ENCODE results near the gene TM4SF4.

Gene TM4SF4

DNA sequence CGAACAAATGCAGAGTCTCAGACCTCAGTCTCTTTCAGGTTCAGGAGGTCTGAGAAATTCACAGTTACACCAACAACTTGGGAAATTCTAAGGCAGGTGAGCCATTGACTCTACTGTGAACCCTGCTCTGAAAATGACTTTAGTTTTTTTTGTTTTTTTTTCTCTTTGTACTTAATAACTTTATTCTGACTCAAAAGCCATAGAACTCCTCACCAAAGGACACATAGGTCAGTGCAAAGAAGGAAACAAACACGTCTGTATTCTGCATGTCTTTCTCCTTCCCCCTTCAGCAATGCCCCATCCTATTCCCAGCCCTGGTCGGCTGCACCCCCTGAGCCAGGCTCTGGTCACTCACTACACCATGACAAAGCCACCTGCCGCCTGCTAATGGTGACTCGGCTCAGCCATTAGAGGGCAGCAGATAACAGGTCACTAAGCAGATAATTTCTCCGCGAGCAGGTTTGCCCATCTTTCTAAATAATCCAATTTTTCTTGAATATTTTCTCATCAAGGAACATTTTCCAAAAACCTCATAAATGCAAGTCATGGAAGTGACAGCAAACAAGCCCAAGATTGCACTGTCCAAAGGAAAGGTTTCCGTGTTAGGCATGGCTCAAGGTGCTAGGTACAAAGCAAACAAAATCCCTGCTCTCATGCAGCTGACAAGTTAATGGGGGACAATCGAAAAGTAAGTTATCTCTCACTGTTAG, 37.7 kb downstream of the TM4SF4 start:
- DNase-seq (ENCODE audit: low spot score): peak; percentile 83

GRCh38 chr3:149514471-149514870, 40.0 kb downstream of the TM4SF4 start:
- DNase-seq (ENCODE audit: low spot score): no peak

DNA sequence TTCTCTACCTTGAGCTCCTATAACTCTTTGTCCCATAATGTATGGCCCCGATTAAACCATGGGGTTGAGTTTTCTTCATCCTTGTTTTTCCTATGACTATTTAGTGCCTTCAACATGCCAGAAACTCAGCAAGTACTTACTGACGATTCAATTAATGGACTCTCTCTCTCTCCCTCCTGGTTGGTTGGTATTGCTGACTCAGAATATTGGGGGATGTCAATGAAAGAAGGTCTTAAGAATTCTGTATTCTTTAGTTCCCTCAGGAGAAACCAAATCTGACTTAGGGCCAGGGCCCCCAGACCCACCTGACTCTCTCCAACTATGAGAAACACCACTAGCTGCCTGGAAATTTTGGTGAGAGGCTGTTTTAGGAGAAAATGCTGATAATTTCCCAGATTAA, 40.8 kb downstream of the TM4SF4 start:
- no peak for DNase-seq (ENCODE audit: low spot score)

- no peak for DNase-seq (ENCODE audit: low spot score)
These were observed 42.4 kb downstream of the TM4SF4 start for GRCh38 chr3:149516920-149517319.

- peak; percentile 21 for DNase-seq (ENCODE audit: low spot score)
These were observed 45.4 kb downstream of the TM4SF4 start for GRCh38 chr3:149519912-149520311.

GRCh38 chr3:149523512-149524299, 49.2 kb downstream of the TM4SF4 start:
- DNase-seq (ENCODE audit: low spot score): no peak

DNA sequence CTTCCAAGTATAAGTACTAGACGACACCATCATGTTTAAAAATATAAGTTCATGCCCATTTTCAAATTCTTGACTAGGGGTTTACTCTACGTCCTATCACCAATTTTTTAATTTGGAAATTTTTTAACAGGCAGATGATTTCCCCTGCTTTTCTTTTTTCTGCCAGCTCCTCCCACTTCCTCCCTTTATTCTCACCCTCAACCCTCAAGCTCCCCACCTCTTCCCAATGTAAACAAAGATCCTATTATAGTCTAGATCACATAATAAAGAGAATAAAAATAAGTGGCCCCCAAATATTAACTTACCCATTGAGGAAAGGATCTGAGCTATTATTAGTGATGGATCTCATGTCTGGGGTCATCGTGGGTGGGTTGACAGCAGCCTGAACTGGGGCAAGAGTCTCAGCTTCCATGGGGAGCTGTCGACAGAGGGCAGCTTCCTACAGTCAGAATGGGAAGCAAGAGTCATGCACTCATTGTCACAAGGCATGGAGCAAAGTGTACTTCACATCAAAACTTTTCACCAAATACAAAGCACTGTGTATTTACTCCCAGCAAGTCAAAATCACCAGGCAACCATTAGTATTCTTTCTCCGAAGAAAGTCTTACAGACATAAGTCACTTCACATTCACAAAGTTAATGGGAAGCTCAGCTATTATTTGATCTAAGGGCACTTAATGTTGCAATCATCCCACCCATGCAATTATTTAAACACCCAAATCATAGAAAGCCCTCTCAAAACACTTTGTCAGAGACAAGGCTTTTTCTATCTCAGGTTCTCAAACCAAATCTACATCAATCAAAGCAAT, 53.2 kb downstream of the TM4SF4 start:
- DNase-seq (ENCODE audit: low spot score): no peak

GRCh38 chr3:149528340-149528650, 53.8 kb downstream of the TM4SF4 start:
- DNase-seq (ENCODE audit: low spot score): no peak

- no peak for DNase-seq (ENCODE audit: low spot score)
These were observed 54.6 kb downstream of the TM4SF4 start for GRCh38 chr3:149529099-149529498.

DNA sequence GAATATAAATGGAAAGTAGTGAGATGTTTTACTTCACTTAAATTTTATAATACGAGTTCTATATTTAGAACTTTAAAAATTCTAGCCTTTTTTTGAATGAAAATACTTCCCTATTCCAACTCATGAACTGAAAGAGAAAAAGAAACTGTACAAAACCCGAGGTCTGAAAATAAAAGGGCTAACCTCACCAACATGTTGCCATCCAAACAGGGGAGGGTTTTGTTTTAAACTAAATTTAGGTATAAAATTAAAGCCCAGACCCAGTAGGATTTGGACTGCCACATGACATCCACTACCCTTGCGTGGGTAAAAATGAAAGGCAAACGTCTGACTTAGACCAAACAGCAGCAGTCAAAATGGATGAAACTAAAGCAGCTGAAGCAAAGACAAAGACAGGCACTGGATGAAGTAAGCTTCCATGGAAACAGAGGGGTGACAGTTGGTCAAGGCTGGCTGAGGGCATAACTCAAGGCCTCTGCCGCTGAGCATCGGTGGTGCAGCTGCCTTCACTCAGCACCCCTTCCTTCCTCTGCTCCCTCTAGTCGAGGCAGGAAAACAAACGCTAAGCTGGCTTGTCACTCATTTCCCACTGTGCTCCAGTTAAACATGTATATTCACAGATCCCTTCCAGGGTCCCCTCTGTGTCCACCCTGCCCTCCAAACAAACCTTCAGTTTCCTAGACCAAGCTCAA, 58.1 kb downstream of the TM4SF4 start:
- no peak for DNase-seq (ENCODE audit: low spot score)

DNA sequence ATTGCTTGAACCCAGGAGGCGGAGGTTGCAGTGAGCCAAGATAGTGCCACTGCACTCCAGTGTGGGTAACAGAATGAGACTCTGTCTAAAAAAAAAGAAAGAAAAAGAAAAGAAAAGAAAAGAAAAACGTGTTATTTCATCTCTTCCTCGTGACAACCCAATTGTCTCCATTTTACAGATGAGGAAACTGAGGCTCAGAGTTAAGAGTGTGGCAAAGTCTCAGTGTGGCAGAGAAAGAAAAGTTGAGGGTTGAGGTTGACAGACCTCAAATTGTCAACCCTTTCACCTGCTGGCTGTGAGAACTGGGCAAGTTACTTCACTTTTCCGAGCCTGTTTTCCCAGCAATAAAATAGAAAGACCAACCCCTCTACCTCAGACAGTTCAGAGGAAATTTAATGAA, 59.6 kb downstream of the TM4SF4 start:
- DNase-seq (ENCODE audit: low spot score): no peak

DNA sequence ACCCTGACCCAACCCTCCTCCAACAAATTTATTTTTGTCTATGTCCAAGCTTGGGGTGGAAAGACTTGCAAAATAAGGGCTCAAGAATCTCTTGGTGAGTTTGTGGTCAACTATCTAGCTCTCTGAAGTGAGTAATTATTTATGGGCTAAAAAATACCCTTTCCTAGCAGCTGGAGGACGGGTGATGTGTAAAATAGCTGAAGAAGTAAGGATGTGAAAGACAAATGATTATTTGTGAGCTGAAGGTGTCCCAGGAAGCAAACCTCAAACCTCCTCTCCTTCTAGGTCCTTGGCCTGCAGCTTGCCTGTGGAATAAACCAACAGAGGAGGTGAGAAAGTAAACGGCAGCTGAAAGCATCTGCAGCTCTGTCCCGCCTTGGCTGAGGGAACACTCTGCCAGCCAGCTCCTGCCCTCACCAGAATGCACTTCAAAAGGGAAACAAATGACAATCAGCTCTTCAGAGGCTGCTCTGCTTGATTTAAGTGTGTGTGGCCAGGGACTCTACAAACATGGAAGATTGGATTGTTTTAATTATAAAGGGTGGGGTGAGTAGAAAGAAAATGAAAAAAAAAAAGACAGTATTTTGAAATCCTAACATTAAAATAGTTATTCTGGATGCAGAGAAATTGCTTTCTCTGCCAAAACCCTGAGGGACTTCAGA, 60.3 kb downstream of the TM4SF4 start:
- peak; percentile 34 for DNase-seq (ENCODE audit: low spot score)

DNA sequence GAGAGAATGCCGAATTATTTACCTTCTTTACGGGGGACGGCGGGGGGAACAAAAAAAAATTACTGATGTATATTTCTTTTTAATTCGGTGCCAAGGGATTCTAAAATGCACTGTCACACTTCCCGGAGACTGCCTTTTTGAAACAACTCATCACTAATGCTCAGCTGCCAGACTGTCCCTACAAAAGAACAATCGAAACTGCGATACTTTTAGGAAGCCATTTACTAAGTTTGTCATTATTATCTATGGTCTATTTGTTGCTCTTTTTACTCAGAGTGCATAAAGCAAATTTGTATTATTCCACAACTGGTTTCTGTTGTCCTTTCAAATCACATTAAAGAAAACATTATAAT, 60.8 kb downstream of the TM4SF4 start:
- DNase-seq (ENCODE audit: low spot score): no peak

DNA sequence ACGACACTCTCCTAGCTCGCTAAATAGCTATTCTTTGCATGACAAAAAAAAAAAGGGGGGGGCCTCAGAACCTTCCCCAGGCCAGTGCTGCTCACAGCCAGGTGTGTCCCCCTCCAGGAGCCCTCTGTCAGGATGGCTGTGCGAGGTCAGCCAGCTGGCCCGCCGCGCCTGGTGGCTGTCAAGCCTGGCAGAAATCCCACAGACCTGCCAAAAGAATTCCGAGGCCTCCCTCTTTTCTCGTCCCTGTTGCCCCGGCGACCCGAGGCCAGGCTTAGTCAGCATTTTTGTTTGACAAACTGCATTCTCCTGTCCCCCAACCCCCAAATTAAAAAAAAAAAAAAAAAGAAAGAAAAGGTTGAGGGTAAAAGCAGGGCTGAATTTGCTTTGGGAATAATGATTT, 61.9 kb downstream of the TM4SF4 start:
- DNase-seq (ENCODE audit: low spot score): peak; percentile 47

DNA sequence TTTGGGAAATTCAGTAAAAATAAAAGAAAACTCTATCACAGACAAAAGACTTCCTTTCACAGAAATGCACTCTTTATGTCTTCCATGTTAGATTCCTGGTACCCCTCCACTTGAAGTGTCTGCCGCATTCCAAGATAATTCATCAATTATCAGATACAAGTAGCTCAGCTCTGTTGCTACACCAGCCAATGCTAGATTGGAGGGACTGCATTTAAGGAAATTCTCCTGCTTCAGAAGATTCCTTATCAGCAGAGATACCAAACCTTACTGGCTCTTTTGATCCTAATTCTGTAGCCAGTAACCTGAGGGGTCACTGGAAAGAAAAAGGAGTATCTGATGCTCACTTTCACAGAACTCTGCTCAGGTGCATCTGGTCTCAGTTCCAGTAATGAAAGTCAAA, 63.9 kb downstream of the TM4SF4 start:
- DNase-seq (ENCODE audit: low spot score): no peak

GRCh38 chr3:149541091-149541491, 66.6 kb downstream of the TM4SF4 start:
- no peak for DNase-seq (ENCODE audit: low spot score)

- no peak for DNase-seq (ENCODE audit: low spot score)
These were observed 68.1 kb downstream of the TM4SF4 start for GRCh38 chr3:149542375-149543312.

DNA sequence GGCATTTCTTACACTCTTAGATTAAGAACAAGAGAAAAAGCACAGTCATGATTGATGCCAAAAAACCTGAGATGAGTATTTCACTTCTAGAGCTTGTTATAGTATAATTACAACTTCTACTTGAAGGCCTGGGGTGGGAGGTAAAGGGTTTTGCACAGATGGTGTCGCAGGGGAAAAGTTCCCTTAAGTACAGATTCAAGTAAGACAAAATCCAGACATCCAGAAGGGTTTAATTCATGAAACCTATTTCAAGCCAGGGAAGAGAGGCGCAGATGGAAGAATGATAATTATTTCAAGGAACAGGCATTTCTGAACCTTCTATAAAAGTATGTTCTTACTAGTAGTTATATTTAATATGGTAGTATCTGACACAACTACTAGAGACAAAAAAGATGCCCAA, 70.6 kb downstream of the TM4SF4 start:
- no peak for DNase-seq (ENCODE audit: low spot score)

DNA sequence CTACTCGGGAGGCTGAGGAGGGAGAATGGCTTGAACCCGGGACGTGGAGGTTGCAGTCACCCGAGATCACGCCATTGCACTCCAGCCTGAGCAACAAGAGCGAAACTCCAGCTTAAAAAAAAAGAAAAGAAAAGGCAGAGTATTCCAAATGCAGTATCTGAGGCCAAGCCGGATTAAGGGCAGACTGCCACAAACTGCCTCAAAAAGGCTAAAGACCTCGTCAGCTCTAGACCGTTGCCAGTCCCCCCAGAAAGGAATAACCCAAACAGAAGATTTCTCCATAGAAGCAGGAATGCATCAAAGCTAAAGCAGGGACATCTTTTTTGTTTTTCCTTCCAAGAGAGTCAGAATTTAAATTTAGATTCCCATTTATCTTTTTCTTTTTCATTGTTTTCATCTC, 72.9 kb downstream of the TM4SF4 start:
- DNase-seq (ENCODE audit: low spot score): peak; percentile 69

- DNase-seq (ENCODE audit: low spot score): peak; percentile 79
These were observed 73.6 kb downstream of the TM4SF4 start for GRCh38 chr3:149547954-149548668.

Measured in AG20443 (cell line).